GM12891 (cell line): ENCODE data around the gene ARHGEF39.

Source experiments
- POLR2A ChIP-seq: IDR thresholded peaks from 2 replicates; pipeline ENCODE4 v1.6.1; 2011; ENCODE audit warnings: low read depth, low read length, control low read depth
- TAF1 ChIP-seq: IDR thresholded peaks from 2 replicates; pipeline ENCODE4 v1.6.1; 2011; ENCODE audit warnings: low read depth, low read length, control low read depth

GRCh38 chr9:35684921-35685320, 19.9 kb upstream of the ARHGEF39 start:
- TF ChIP-seq TAF1: no peak
- no peak for TF ChIP-seq POLR2A
